GM12873 (cell line): ENCODE data around the gene ENOSF1.

ENCODE experiments used
- CTCF ChIP-seq: IDR thresholded peaks from 2 replicates; pipeline ENCODE4 v1.5.1; 2012; ENCODE audit warnings: low read depth, mild to moderate bottlenecking, moderate library complexity, low read length, control low read depth; ENCODE audit not compliant: insufficient read depth; ENCODE audit errors: missing control alignments

Gene ENOSF1

GRCh38 chr18:659597-659996 is 52.8 kb downstream of the ENOSF1 start:
- TF ChIP-seq CTCF, result no peak

GRCh38 chr18:658947-659533 is 53.4 kb downstream of the ENOSF1 start:
- no peak for TF ChIP-seq CTCF

GRCh38 chr18:658001-658946 is 54.2 kb downstream of the ENOSF1 start:
- no peak for TF ChIP-seq CTCF

GRCh38 chr18:657311-658000 is 55.0 kb downstream of the ENOSF1 start, which contains the start of gene TYMS:
Gene TYMS (plus strand): TSS chr18:657653. CDS start chr18:657743, 90 bp downstream.
- TF ChIP-seq CTCF, result peak; percentile 11

- no peak for TF ChIP-seq CTCF
These were observed 57.0 kb downstream of the ENOSF1 start for GRCh38 chr18:655445-655844.

GRCh38 chr18:654601-655000 is 57.8 kb downstream of the ENOSF1 start:
- TF ChIP-seq CTCF, result no peak

GRCh38 chr18:653512-653911 is 58.9 kb downstream of the ENOSF1 start:
- no peak for TF ChIP-seq CTCF
